CD4-positive, alpha-beta T cell (primary cell): ENCODE results near the gene CDH4. TPM values are rescaled to one million over a fixed set of nuclear protein-coding genes. Genes with fewer than 3 reads are reported as not detected.

Experiments used
- ATAC-seq: fragments of 200-7000 bp; cut with Tn5 transposase; one replicate; pipeline ENCODE4 v1.10.0; 2022; ENCODE audit warnings: mild to moderate bottlenecking; ENCODE audit not compliant: poor library complexity
- CTCF ChIA-PET: fragments of 350-600 bp; sonication (Branson Sonifier 250); formaldehyde crosslinking; loops from one replicate; lab custom pipeline; 2021; ENCODE audit warnings: antibody characterized with exemption, inconsistent platforms; lab: Charles Lee
- POLR2A ChIA-PET: fragments of 350-600 bp; sonication (Branson Sonifier 250); formaldehyde crosslinking; loops from one replicate; lab custom pipeline; 2021; ENCODE audit warnings: antibody characterized with exemption, inconsistent platforms; lab: Charles Lee
- DNase-seq, 14 experiments: peaks; one replicate each; pipeline ENCODE4 v3.0.0-alpha.2; 2013 to 2020; ENCODE audit warnings: mixed read lengths in 2 of 14
- H3K27ac ChIP-seq, 2 donors: one replicate each; pipeline versions ENCODE4 v1.5.1 to v1.7.0; 2013; ENCODE audit warnings: low read length in 2 of 2, low read depth in 1 of 2, mild to moderate bottlenecking in 1 of 2
- H3K27me3 ChIP-seq, 2 experiments: 1 replicate in 1 of 2; 2 replicates in 1 of 2; pipeline versions ENCODE4 v1.6.1 to v1.7.0; 2013; ENCODE audit warnings: low read length in 2 of 2, control low read depth in 1 of 2, mild to moderate bottlenecking in 1 of 2, moderate library complexity in 1 of 2; ENCODE audit not compliant: insufficient read depth in 2 of 2, control insufficient read depth in 1 of 2
- H3K36me3 ChIP-seq: one replicate; pipeline ENCODE4 v1.6.1; 2013; ENCODE audit warnings: low read length, control low read depth; ENCODE audit not compliant: insufficient read depth
- H3K4me1 ChIP-seq: one replicate; pipeline ENCODE4 v1.6.1; 2013; ENCODE audit warnings: low read length, control low read depth; ENCODE audit not compliant: insufficient read depth
- H3K4me3 ChIP-seq: one replicate; pipeline ENCODE4 v1.5.1; 2013; ENCODE audit warnings: mild to moderate bottlenecking, low read length, moderate library complexity
- H3K9me3 ChIP-seq, 2 experiments: 1 replicate in 1 of 2; 2 replicates in 1 of 2; pipeline versions ENCODE4 v1.6.1 to v1.7.0; 2013; ENCODE audit warnings: low read length in 2 of 2, mild to moderate bottlenecking in 2 of 2, control low read depth in 1 of 2, moderate library complexity in 1 of 2; ENCODE audit not compliant: control insufficient read depth in 1 of 2, insufficient read depth in 1 of 2
- H3K27ac Mint-ChIP-seq: one replicate; pipeline ENCODE4 v1.8.0; 2020; ENCODE audit warnings: mixed read lengths
- H3K27me3 Mint-ChIP-seq: one replicate; pipeline ENCODE4 v1.8.0; 2021; ENCODE audit warnings: mixed read lengths
- H3K36me3 Mint-ChIP-seq: one replicate; pipeline ENCODE4 v1.8.0; 2021; ENCODE audit warnings: low read depth, mixed read lengths
- H3K4me1 Mint-ChIP-seq: one replicate; pipeline ENCODE4 v1.8.0; 2021; ENCODE audit warnings: low read depth, mixed read lengths
- H3K4me3 Mint-ChIP-seq: one replicate; pipeline ENCODE4 v1.8.0; 2020; ENCODE audit warnings: mild to moderate bottlenecking, mixed read lengths
- H3K9me3 Mint-ChIP-seq: one replicate; pipeline ENCODE4 v1.8.0; 2020; ENCODE audit warnings: mixed read lengths
- CTCF ChIP-seq: fragments of 200-600 bp; IDR thresholded peaks from one replicate; pipeline ENCODE4 v1.8.0; 2022; ENCODE audit warnings: antibody characterized with exemption, mild to moderate bottlenecking
- intact Hi-C, 2 experiments: fragments of 100-400 bp; cut with DNase I in 1 of 2; cut with micrococcal nuclease in 1 of 2; formaldehyde crosslinking; loops; one replicate each; pipeline versions ENCODE4 v1.15.1 to v1.9.0; 2023 to 2025; cut with DNase I, micrococcal nuclease
- total RNA-seq, 174 experiments: library from RNA in 2 of 174; stranded (reverse) in 2 of 174; gene quantifications; one replicate each; pipeline ENCODE4 v1.2.3 and lab custom pipeline; 2021 to 2026

The CDH4 gene
- total RNA-seq, 2 experiments from 2014 or later, result 0.11 TPM

GRCh38 chr20:61846741-61847419 is 594.8 kb downstream of the CDH4 start:
- CTCF ChIA-PET, result no interaction called here
- no peaks in the 10 kb centered on the region for H3K4me1 Mint-ChIP-seq
- no peaks in the 10 kb centered on the region for H3K36me3 ChIP-seq
- no peak overlapping the region for H3K4me3 ChIP-seq
- H3K27ac ChIP-seq, result no peak overlapping the region
- H3K27ac Mint-ChIP-seq, result no peak overlapping the region
- DNase-seq, result no peak
- ATAC-seq, result no peak
- no peaks in the 10 kb centered on the region for H3K4me1 ChIP-seq
- intact Hi-C loops, result no loop called here
- no peaks in the 10 kb centered on the region for H3K27me3 Mint-ChIP-seq
- no peaks in the 10 kb centered on the region for H3K36me3 Mint-ChIP-seq
- POLR2A ChIA-PET, result no interaction called here
- no peaks in the 10 kb centered on the region for H3K9me3 Mint-ChIP-seq
- peaks cover 0 to 25% of the 10 kb centered on the region in 2 experiments for H3K9me3 ChIP-seq
- no peak for TF ChIP-seq CTCF
- H3K4me3 Mint-ChIP-seq, result no peak overlapping the region
- no peaks in the 10 kb centered on the region for H3K27me3 ChIP-seq

- no peaks in the 10 kb centered on the region for H3K27me3 Mint-ChIP-seq
- Histone ChIP-seq H3K27me3 (no peaks in the 10 kb centered on the region), H3K4me3 (no peak overlapping the region), H3K36me3 (no peaks in the 10 kb centered on the region), H3K27ac (no peak overlapping the region), H3K9me3 (peaks cover 0 to 30% of the 10 kb centered on the region in 2 experiments), H3K4me1 (no peaks in the 10 kb centered on the region)
- no peak overlapping the region for H3K4me3 Mint-ChIP-seq
- no peak for DNase-seq
- ChIA-PET CTCF (no interaction called here), POLR2A (no interaction called here)
- intact Hi-C loops, result no loop called here
- H3K9me3 Mint-ChIP-seq, result no peaks in the 10 kb centered on the region
- H3K4me1 Mint-ChIP-seq, result no peaks in the 10 kb centered on the region
- ATAC-seq, result no peak
- TF ChIP-seq CTCF, result no peak
- H3K27ac Mint-ChIP-seq, result no peak overlapping the region
- no peaks in the 10 kb centered on the region for H3K36me3 Mint-ChIP-seq
These were observed 595.3 kb downstream of the CDH4 start for GRCh38 chr20:61847420-61847748.

- Histone ChIP-seq H3K27ac (no peak overlapping the region), H3K4me3 (no peak overlapping the region), H3K9me3 (peaks cover 0 to 36% of the 10 kb centered on the region in 2 experiments), H3K4me1 (no peaks in the 10 kb centered on the region), H3K27me3 (no peaks in the 10 kb centered on the region), H3K36me3 (no peaks in the 10 kb centered on the region)
- DNase-seq (no peak), ATAC-seq (no peak)
- Mint-ChIP-seq H3K27me3 (no peaks in the 10 kb centered on the region), H3K4me3 (no peak overlapping the region), H3K36me3 (no peaks in the 10 kb centered on the region), H3K4me1 (no peaks in the 10 kb centered on the region), H3K9me3 (no peaks in the 10 kb centered on the region), H3K27ac (no peak overlapping the region)
- ChIA-PET CTCF (no interaction called here), POLR2A (no interaction called here)
- no peak for TF ChIP-seq CTCF
- intact Hi-C loops, result no loop called here
These were observed 595.9 kb downstream of the CDH4 start for GRCh38 chr20:61847986-61848385.
